Breast epithelium (tissue), 4 donors: Measurements from ENCODE around the gene BRINP2. TPM values are rescaled to one million over a fixed set of nuclear protein-coding genes. Genes with fewer than 3 reads are reported as not detected.

ENCODE experiments used
- DNase-seq, 2 donors: peaks; one replicate each; pipeline ENCODE4 v3.0.0-alpha.2; 2019; ENCODE audit warnings: low spot score in 2 of 2
- H3K27ac ChIP-seq, 2 donors: fragments of 200-600 bp; sonication (generic) in 1 of 2; one replicate each; pipeline ENCODE4 v1.5.1; 2016 to 2019; ENCODE audit warnings: mild to moderate bottlenecking in 1 of 2
- H3K27me3 ChIP-seq, 2 donors: fragments of 200-600 bp; sonication (generic) in 1 of 2; one replicate each; pipeline versions ENCODE4 v1.5.1 to v1.6.0; 2017 to 2019; ENCODE audit warnings: control low read depth in 1 of 2, mild to moderate bottlenecking in 1 of 2
- H3K36me3 ChIP-seq: fragments of 200-600 bp; one replicate; pipeline ENCODE4 v1.5.1; 2019
- H3K4me1 ChIP-seq, 2 donors: fragments of 200-600 bp; sonication (generic); one replicate each; pipeline ENCODE4 v1.5.1; 2016 to 2019; ENCODE audit warnings: control low read depth in 1 of 2
- H3K4me3 ChIP-seq, 3 donors: fragments of 200-600 bp; sonication (generic); 1 replicate in 2 of 3; 2 replicates in 1 of 3; pipeline ENCODE4 v1.5.1; 2016 to 2019; ENCODE audit warnings: mild to moderate bottlenecking in 3 of 3, moderate library complexity in 2 of 3
- H3K9me3 ChIP-seq, 2 donors: fragments of 200-600 bp; sonication (generic) in 1 of 2; one replicate each; pipeline ENCODE4 v1.5.1; 2016 to 2019; ENCODE audit warnings: control low read depth in 1 of 2
- CTCF ChIP-seq, 3 donors: fragments of 450-650 bp; IDR thresholded peaks; one replicate each; pipeline ENCODE4 v1.5.1; 2016 to 2017; ENCODE audit warnings: antibody characterized with exemption in 3 of 3, mild to moderate bottlenecking in 3 of 3, moderate library complexity in 3 of 3
- POLR2A ChIP-seq: fragments of 450-650 bp; IDR thresholded peaks from one replicate; pipeline ENCODE4 v1.6.1; 2016; ENCODE audit warnings: antibody characterized with exemption, mild to moderate bottlenecking, moderate library complexity
- POLR2AphosphoS5 ChIP-seq, 3 donors: sonication (generic); formaldehyde crosslinking; IDR thresholded peaks; one replicate each; pipeline ENCODE4 v1.6.1; 2017; ENCODE audit warnings: antibody characterized with exemption in 3 of 3
- intact Hi-C: fragments of 100-400 bp; cut with DNase I; formaldehyde crosslinking; loops from one replicate; pipeline ENCODE4 v1.15.1; 2023; ENCODE audit warnings: low total_unique reads
- total RNA-seq, 3 donors: library from RNA; depleted of rRNA; stranded (reverse); fragments of >200 nt; gene quantifications; one replicate each; pipeline ENCODE4 v1.1.0, GENCODE V29; 2016

BRINP2 gene
- total RNA-seq, 3 donors from 2014 or later = 0.48 to 2.9 (median 1.5) TPM

DNA sequence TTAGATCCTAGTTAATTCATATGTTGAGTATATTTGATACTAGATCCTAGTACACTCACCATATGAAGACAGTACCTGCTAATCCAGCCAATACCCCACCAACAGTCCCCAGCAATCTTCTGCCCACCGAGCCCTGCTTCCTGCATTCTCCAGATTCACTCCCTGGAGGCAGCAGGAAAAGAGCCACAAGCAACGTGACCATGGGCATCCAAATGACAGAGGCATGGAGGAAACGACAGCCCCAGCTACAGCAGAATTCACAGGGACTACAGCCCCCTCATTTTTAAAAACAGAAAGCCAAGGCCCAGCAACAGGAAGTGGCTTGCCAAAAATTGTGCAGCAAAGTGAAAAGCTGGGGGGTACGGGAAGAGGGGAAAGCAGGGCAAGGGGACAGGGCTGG, 35.5 kb upstream of the BRINP2 start:
- Histone ChIP-seq H3K27ac (no peak overlapping the region), H3K36me3 (no peaks in the 10 kb centered on the region), H3K27me3 (no peaks in the 10 kb centered on the region), H3K4me1 (no peaks in the 10 kb centered on the region), H3K9me3 (no peaks in the 10 kb centered on the region), H3K4me3 (no peak overlapping the region)
- DNase-seq = no peak
- no peak for TF ChIP-seq CTCF (IDR thresholded peaks at IDR 0.05)
- no peak for TF ChIP-seq POLR2AphosphoS5 (IDR thresholded peaks at IDR 0.05)
- no peak for TF ChIP-seq POLR2A
- intact Hi-C loops = loop anchor here (5.0 kb wide), 1 partner anchor 1778 kb away; no protein-coding TSS in a partner anchor

- H3K27me3 ChIP-seq = no peaks in the 10 kb centered on the region
- TF ChIP-seq POLR2AphosphoS5 (IDR thresholded peaks at IDR 0.05) (no peak), CTCF (IDR thresholded peaks at IDR 0.05) (no peak), POLR2A (no peak)
- no peaks in the 10 kb centered on the region for H3K4me1 ChIP-seq
- DNase-seq = no peak
- H3K9me3 ChIP-seq = no peaks in the 10 kb centered on the region
- H3K4me3 ChIP-seq = no peak overlapping the region
- no peaks in the 10 kb centered on the region for H3K36me3 ChIP-seq
- intact Hi-C loops = loop anchor here (5.0 kb wide), 1 partner anchor 1781 kb away; no protein-coding TSS in a partner anchor
- no peak overlapping the region for H3K27ac ChIP-seq
These were observed 32.9 kb upstream of the BRINP2 start for GRCh38 chr1:177137814-177138213.

- Histone ChIP-seq H3K36me3 (no peaks in the 10 kb centered on the region), H3K4me1 (no peaks in the 10 kb centered on the region), H3K27ac (no peak overlapping the region), H3K9me3 (no peaks in the 10 kb centered on the region), H3K4me3 (no peak overlapping the region), H3K27me3 (no peaks in the 10 kb centered on the region)
- intact Hi-C loops = loop anchor here (5.0 kb wide), 1 partner anchor 1781 kb away; no protein-coding TSS in a partner anchor
- DNase-seq = no peak
- TF ChIP-seq CTCF (IDR thresholded peaks at IDR 0.05) (no peak), POLR2AphosphoS5 (IDR thresholded peaks at IDR 0.05) (no peak), POLR2A (no peak)
These were observed 32.4 kb upstream of the BRINP2 start for GRCh38 chr1:177138347-177138746.

DNA sequence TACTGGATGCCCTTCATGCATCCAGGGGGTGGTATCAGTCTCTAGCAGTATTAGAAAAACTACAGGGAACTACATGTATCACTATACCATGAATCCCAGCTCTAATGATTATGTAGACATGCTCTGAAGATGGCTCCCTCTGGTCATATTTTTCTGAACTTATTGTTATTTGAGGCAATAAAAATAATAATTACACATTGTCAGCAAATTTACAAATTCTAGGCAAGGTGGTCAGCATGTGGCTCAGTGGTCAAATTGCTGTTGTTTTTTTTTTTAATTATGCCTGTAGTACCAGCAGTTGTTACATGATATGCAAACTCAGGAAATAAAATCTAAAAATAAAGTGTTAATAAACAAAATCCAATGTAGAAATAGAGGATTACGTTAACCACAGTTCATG, 28.7 kb upstream of the BRINP2 start:
- TF ChIP-seq CTCF (IDR thresholded peaks at IDR 0.05) (no peak), POLR2A (no peak), POLR2AphosphoS5 (IDR thresholded peaks at IDR 0.05) (no peak)
- H3K27me3 ChIP-seq = no peaks in the 10 kb centered on the region
- intact Hi-C loops = no loop called here
- H3K27ac ChIP-seq = no peak overlapping the region
- H3K9me3 ChIP-seq = no peaks in the 10 kb centered on the region
- no peak overlapping the region for H3K4me3 ChIP-seq
- no peaks in the 10 kb centered on the region for H3K36me3 ChIP-seq
- DNase-seq = no peak
- H3K4me1 ChIP-seq = no peaks in the 10 kb centered on the region

GRCh38 chr1:177142791-177143271, 27.9 kb upstream of the BRINP2 start:
- Histone ChIP-seq H3K27ac (no peak overlapping the region), H3K27me3 (no peaks in the 10 kb centered on the region), H3K4me1 (no peaks in the 10 kb centered on the region), H3K4me3 (no peak overlapping the region), H3K9me3 (no peaks in the 10 kb centered on the region), H3K36me3 (no peaks in the 10 kb centered on the region)
- intact Hi-C loops = no loop called here
- DNase-seq = no peak
- no peak for TF ChIP-seq CTCF (IDR thresholded peaks at IDR 0.05)
- no peak for TF ChIP-seq POLR2A
- TF ChIP-seq POLR2AphosphoS5 (IDR thresholded peaks at IDR 0.05) = no peak
